Ectodermal cell (in vitro differentiated cells): ENCODE results near the gene COL1A1.
A peak's percentile ranks its signal among the peaks of the same experiment; 100 is the strongest.

Experiments
- H3K27ac ChIP-seq: 2 replicates; pipeline ENCODE4 v1.7.0; 2013; ENCODE audit warnings: mild to moderate bottlenecking, low read depth, low read length; ENCODE audit not compliant: insufficient read depth, poor library complexity, severe bottlenecking
- H3K27me3 ChIP-seq: 2 replicates; pipeline ENCODE4 v1.7.0; 2013; ENCODE audit warnings: mild to moderate bottlenecking, low read length; ENCODE audit not compliant: insufficient read depth, control insufficient read depth, poor library complexity, severe bottlenecking
- H3K36me3 ChIP-seq: one replicate; pipeline ENCODE4 v1.7.0; 2013; ENCODE audit warnings: low read length; ENCODE audit not compliant: control insufficient read depth, insufficient read depth
- H3K4me1 ChIP-seq: one replicate; pipeline ENCODE4 v1.7.0; 2013; ENCODE audit warnings: low read length; ENCODE audit not compliant: control insufficient read depth, insufficient read depth
- H3K4me3 ChIP-seq: 2 replicates; pipeline ENCODE4 v1.7.0; 2013; ENCODE audit warnings: low read depth, low read length, control low read depth; ENCODE audit not compliant: insufficient read depth
- H3K9me3 ChIP-seq: 2 replicates; pipeline ENCODE4 v1.7.0; 2013; ENCODE audit warnings: mild to moderate bottlenecking, low read length, moderate library complexity; ENCODE audit not compliant: control insufficient read depth
- WGBS, 2 experiments: methylation state at CpG; one replicate each; pipeline ENCODE4 v1.1.7; 2013; ENCODE audit warnings: missing lambda C conversion rate in 2 of 2; 5-methylcytosine and 5-hydroxymethylcytosine counted together

Gene COL1A1

DNA sequence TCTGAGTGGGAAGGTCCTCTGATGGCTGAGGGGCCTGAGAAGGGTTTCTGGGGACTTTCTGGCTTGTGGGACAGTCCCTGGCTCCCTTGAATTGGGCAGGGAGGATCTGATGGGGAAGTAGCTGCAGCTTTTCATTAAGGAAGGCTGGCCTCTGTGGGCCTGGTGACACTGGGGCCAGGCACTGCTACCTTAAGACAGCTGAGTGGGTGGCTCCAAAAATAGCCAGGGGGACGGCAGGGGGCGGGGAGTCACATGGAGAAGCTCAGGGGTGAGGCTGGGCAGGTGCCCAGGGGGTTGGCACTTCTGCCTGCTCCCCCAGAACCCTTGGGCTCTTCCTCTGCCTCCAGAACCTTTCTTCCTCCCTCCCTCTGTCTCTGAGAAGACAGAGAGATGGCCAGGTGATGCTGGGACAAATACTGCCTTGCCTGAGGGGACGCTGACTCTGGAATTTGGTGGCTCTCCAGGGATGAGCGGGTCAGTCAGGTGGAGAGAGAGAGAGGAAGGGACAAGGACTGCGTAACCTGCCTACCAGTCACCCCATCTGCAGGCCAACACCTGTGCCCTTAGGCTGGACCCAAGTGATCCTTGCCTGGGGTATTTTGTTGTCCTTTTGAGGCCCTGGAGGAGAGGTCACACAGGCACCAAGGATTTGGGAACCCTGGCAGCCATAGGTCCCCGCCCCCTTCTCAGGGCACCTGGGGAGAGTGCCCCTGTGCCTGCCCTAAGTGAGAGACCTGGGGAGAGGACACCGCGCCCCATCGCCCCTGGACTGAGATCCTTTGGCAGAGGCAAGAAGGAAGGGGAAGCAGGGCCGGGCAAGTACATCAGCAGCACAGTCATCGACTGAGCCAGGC, 37.4 kb downstream of the COL1A1 start:
- WGBS, 2 experiments = 85 to 89% methylated on average over 11 of the region's 11 CpGs

DNA sequence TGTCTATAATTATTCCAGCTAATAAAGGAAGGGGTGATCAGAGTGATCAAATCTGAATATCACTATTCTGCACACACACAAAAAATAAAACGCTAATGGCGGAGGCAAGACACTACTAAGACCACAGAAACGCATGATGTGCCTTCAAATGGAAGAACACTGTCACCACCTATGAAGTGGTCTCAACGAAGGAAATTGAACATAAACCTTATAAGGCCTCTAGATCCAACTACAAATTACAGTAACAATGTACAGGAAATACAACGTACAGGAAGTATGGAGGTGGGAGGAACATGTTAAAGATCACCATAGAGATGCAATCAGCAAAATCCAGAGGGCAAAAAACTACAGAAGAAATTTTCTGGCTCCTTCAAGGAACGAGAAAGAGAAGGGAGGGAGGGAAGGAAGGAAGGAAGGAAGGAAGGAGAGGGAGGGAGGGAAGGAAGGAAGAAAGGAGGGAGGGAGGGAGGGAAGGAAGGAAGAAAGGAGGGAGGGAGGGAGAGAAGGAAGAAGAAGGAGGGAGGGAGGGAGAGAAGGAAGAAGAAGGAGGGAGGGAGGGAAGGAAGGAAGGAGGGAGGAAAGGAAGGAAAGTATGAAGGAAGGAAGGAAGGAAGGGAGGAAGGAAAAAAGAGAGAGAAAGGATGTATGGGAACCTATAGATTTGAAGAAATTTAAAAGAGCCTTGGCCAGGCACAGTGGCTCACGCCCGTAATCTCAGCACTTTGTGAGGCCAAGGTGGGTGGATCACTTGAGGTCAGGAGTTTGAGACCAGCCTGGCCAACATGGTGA, 38.8 kb downstream of the COL1A1 start:
- Histone ChIP-seq H3K27ac (no peak overlapping the region), H3K27me3 (peaks cover 3% of the 10 kb centered on the region), H3K4me1 (peaks cover 14% of the 10 kb centered on the region), H3K4me3 (no peak overlapping the region), H3K36me3 (no peaks in the 10 kb centered on the region), H3K9me3 (no peaks in the 10 kb centered on the region)
- 92 to 93% methylated on average over 8 of the region's 8 CpGs for WGBS, 2 experiments

More for the DNA sequence above, 37.4 kb downstream of the COL1A1 start:
- Histone ChIP-seq H3K27me3 (peaks cover 3% of the 10 kb centered on the region), H3K4me3 (no peak overlapping the region), H3K4me1 (peaks cover 14% of the 10 kb centered on the region), H3K36me3 (no peaks in the 10 kb centered on the region), H3K27ac (no peak overlapping the region), H3K9me3 (no peaks in the 10 kb centered on the region)

DNA sequence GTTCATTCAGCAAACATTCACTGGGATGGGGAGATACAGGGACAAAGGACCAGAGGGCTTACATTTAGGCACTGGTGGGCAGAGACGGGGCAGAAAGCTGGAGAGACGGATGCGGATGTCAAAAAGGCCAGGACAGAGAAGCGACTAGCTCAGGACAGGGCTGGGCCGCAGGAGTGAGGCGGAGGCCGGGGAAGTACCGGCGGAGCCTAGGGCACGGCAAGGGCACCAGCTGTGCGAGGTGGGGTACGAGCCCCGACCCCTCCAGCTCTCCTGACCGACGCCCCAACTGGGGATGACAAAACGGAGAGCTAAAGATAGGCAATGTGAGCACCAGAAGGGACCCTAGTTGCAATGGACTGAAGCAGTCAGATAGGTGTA, 39.5 kb downstream of the COL1A1 start:
- no peaks in the 10 kb centered on the region for H3K9me3 ChIP-seq
- H3K4me1 ChIP-seq = peaks cover 14% of the 10 kb centered on the region
- no peaks in the 10 kb centered on the region for H3K36me3 ChIP-seq
- no peak overlapping the region for H3K4me3 ChIP-seq
- peaks cover 3% of the 10 kb centered on the region for H3K27me3 ChIP-seq
- H3K27ac ChIP-seq = peak overlapping the region; percentile 81
- 75% methylated on average over 16 of the region's 16 CpGs for WGBS, 2 experiments

DNA sequence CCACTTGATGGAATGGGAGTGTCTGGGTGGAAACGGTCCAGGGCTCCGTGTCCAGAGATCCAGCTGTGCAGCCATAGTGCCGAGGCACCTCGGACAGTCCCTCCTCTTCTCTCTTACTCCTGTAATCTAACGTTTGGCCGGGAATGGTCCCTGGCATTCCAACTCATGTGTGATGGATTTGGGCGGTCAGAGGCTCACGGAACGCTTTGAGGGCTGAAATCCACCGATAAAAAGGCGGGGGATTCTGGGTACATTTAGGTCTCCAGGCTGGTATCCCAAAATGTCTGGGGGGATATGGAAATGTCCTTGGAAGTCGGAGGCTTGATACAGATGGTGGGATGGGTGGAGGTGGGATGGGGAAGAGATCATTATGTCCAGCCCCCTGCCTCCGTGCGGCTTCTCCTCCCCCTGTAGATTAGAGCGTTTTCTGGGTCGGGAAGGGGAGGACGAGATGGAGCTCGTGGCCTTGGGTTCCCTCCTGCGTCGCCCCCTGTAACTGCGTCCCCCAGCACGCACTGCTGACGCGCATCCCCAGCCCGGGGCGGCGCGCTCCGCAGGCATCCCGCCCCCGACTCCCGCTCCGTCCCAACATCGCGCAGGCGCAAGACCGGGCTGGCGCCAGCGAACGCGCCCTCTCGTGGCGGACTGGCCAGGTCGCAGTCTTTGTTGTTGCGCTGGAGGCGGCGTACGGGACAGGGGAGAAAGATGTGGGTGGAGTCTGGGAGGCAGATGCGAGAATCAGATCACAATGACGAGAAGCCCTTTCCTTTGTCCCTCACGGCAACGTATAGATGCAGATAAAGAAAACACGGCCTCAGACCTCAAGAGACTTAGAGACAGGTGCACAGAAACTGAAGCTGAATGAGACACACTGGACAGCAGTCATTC, 40.2 kb downstream of the COL1A1 start:
- peaks cover 3% of the 10 kb centered on the region for H3K27me3 ChIP-seq
- peaks cover 12% of the 10 kb centered on the region for H3K4me1 ChIP-seq
- no peaks in the 10 kb centered on the region for H3K9me3 ChIP-seq
- WGBS, 2 experiments = 1 to 2% methylated on average over 53 of the region's 53 CpGs
- H3K36me3 ChIP-seq = no peaks in the 10 kb centered on the region
- H3K4me3 ChIP-seq = peak overlapping the region; percentile 31
- H3K27ac ChIP-seq = peak overlapping the region; percentile 81

DNA sequence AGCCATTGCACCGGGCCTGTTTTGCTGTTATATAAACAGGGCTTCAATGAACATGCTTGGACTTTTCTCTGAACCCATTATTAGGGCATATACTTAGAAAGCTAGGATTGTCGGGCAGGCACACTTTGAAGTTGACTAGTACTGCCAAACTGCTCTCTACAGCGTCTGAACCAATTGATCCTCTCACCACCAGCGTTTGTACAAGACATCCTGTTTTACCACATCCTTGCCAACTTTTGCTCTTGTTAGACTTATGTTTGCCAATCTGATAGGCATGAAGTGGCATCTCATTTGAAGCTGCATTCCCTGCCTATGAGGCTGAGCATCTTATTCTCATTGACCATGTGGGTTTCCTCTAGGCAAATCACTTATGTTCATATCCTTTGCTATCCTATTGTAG, 43.5 kb downstream of the COL1A1 start:
- H3K36me3 ChIP-seq = no peaks in the 10 kb centered on the region
- H3K27ac ChIP-seq = no peak overlapping the region
- no peaks in the 10 kb centered on the region for H3K9me3 ChIP-seq
- H3K27me3 ChIP-seq = peaks cover 3% of the 10 kb centered on the region
- WGBS, 2 experiments = 92% methylated on average over 4 of the region's 4 CpGs
- no peak overlapping the region for H3K4me3 ChIP-seq
- peaks cover 8% of the 10 kb centered on the region for H3K4me1 ChIP-seq

DNA sequence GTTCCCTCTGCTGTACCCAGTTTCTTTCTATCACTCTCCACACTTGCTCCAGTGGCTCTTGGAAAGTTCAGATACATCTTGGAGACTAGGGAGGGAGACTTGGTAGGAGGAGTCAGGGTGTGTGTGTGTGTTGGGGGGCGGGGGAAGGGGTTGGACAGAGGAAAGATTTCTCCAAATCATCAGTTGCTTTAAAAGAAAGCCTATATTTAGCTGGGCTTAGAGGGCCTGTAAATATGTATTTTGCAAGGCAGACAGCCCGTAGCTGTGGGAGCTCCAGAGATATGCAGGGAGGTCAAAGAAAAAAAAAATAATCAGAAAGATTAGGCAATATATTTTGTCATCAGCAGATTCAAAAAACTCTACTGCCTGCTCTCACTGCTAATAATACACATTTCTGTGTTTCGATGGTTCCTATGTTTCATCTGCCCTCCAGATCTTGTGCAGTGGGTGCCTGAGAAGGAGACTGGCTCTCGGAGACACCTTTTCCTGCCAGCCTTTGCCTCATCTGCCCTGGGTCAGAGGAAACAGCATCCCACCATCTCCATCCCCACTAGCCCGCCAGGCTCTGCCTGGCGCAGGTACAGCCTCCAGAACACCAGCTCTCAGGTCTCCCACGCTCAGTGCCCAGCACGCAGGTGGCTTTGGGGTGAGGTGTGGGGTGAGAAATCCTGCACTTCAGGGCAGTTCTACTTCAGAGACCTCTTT, 46.2 kb downstream of the COL1A1 start:
- Histone ChIP-seq H3K9me3 (no peaks in the 10 kb centered on the region), H3K27ac (no peak overlapping the region), H3K27me3 (peaks cover 4% of the 10 kb centered on the region), H3K4me3 (no peak overlapping the region), H3K36me3 (no peaks in the 10 kb centered on the region), H3K4me1 (peaks cover 10% of the 10 kb centered on the region)
- WGBS, 2 experiments = 83 to 92% methylated on average over 5 to 8 of the region's 8 CpGs

DNA sequence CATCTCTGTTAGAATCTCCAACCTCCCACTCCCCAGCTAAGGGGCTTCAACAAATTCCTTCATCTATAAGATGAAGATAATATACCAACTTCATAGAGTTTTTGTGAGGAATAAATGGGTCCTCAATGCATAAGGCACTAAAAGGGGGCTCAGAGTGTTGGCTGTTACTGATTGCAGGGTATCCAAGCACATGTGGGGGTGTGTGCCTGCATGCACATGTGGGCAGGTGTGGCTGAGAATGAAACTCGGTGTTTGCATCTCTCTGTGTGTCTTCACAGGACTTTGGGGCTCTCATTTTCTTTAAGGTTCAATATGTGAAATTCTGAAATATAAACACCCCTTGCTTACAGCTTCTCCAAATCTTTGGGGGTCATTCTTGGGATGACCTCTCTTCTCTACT, 46.8 kb downstream of the COL1A1 start:
- H3K36me3 ChIP-seq = no peaks in the 10 kb centered on the region
- no peaks in the 10 kb centered on the region for H3K9me3 ChIP-seq
- no peak overlapping the region for H3K27ac ChIP-seq
- peaks cover 10% of the 10 kb centered on the region for H3K4me1 ChIP-seq
- H3K27me3 ChIP-seq = peaks cover 10% of the 10 kb centered on the region
- WGBS, 2 experiments = 84 to 92% methylated on average over 1 of the region's 1 CpG
- H3K4me3 ChIP-seq = no peak overlapping the region

DNA sequence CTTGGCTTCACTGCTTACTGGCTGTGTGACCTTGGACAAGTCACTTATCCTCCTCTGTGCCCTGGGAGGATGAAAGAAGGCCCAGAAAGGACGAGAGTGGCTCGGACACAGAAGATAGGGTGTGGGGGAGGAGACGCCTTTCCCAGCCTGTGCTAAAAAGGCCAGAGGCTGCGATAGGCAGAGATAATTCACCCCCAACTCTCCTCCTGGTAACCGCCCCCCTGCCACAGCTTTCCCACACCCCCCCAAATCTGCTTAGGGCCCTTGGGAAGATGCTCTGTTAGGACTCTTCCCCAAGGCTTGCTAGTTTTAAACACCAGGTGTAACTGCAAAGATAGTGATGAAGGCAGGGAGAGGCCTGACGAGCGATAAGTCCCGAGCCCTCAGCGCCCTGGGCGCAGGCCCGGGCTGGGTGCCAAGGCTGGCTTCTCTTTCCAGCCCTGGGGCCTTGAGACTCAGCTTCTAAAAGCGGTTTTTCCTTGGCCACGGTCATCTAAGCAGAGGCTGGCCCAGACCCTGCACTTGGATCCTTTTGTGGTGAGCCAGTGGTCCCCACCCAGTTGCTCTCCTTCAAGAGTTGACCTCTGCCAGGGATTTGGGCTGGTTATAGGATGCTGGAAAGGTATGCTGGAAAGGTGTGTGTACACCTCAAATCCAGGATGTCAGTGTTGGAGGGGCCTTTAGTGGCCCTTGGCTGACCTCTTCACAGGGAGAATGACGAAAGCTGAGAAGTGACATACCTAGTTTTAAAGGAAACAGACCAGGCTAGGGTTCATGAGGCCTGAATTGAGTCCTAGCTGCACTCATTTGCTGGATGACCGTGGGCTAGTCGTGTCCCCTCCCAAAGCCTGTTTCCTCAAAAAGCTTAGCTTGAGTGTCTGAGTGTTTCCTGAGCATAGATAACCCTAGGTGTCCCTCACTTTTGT, 47.5 kb downstream of the COL1A1 start:
- 90 to 92% methylated on average over 16 of the region's 16 CpGs for WGBS, 2 experiments
- no peak overlapping the region for H3K4me3 ChIP-seq
- H3K36me3 ChIP-seq = no peaks in the 10 kb centered on the region
- H3K4me1 ChIP-seq = peaks cover 10% of the 10 kb centered on the region
- no peaks in the 10 kb centered on the region for H3K9me3 ChIP-seq
- H3K27me3 ChIP-seq = peaks cover 16% of the 10 kb centered on the region
- no peak overlapping the region for H3K27ac ChIP-seq

DNA sequence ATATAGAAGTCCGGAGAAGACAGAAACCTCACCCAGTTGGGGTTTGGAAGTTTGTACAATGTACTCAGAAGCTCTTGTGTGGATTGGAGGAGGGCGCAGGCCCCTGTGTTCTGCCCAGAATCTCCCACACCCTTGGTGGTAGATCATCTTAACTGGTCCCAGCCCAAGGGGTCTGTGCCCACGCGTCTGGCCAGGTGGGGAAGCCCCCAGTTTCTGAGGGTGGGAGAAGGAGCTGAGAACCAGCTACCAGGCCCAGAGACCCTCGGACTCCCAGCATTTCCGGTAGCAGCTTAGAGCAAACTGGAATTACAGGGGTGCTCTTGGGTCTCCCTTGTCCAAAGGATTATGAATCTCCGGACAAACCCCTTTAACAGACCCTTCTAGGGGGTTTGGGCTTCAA, 48.7 kb downstream of the COL1A1 start:
- 76 to 84% methylated on average over 6 to 7 of the region's 7 CpGs for WGBS, 2 experiments
- Histone ChIP-seq H3K4me1 (peaks cover 17% of the 10 kb centered on the region), H3K36me3 (no peaks in the 10 kb centered on the region), H3K27me3 (peaks cover 16% of the 10 kb centered on the region), H3K27ac (no peak overlapping the region), H3K4me3 (no peak overlapping the region), H3K9me3 (no peaks in the 10 kb centered on the region)
